Muscle layer of duodenum (tissue), 2 donors: Measurements from ENCODE around the gene SLC26A2.

ENCODE experiments used
- H3K27ac ChIP-seq: one replicate; pipeline ENCODE4 v1.7.0; 2013; ENCODE audit warnings: mild to moderate bottlenecking, low read length
- H3K27me3 ChIP-seq: one replicate; pipeline ENCODE4 v1.7.0; 2013; ENCODE audit warnings: low read depth, mild to moderate bottlenecking, control low read depth, low read length
- H3K36me3 ChIP-seq, 2 donors: one replicate each; pipeline ENCODE4 v1.7.0; 2013; ENCODE audit warnings: low read length in 2 of 2, control low read depth in 1 of 2, mild to moderate bottlenecking in 1 of 2; ENCODE audit not compliant: insufficient read depth in 2 of 2, control insufficient read depth in 1 of 2
- H3K4me1 ChIP-seq, 2 donors: one replicate each; pipeline ENCODE4 v1.7.0; 2013; ENCODE audit warnings: low read length in 2 of 2, mild to moderate bottlenecking in 2 of 2, control low read depth in 1 of 2, moderate library complexity in 1 of 2; ENCODE audit not compliant: insufficient read depth in 2 of 2, control insufficient read depth in 1 of 2
- H3K4me3 ChIP-seq, 2 donors: one replicate each; pipeline ENCODE4 v1.7.0; 2013; ENCODE audit warnings: low read length in 2 of 2, low read depth in 1 of 2, mild to moderate bottlenecking in 1 of 2
- H3K9me3 ChIP-seq, 2 donors: one replicate each; pipeline ENCODE4 v1.7.0; 2013; ENCODE audit warnings: low read length in 2 of 2, control low read depth in 1 of 2, mild to moderate bottlenecking in 1 of 2; ENCODE audit not compliant: control insufficient read depth in 1 of 2
- donor health status: healthy.

SLC26A2 gene

GRCh38 chr5:150014456-150014855 is 53.9 kb downstream of the SLC26A2 start:
- peaks cover 0 to 8% of the 10 kb centered on the region in 2 donors for H3K9me3 ChIP-seq
- H3K27me3 ChIP-seq, result no peaks in the 10 kb centered on the region
- peaks cover 68 to 83% of the 10 kb centered on the region in 2 donors for H3K36me3 ChIP-seq
- no peak overlapping the region for H3K27ac ChIP-seq
- H3K4me3 ChIP-seq, result no peak overlapping the region
- H3K4me1 ChIP-seq, result no peaks in the 10 kb centered on the region

GRCh38 chr5:150015415-150015814 is 54.9 kb downstream of the SLC26A2 start:
- Histone ChIP-seq H3K36me3 (peaks cover 68 to 83% of the 10 kb centered on the region in 2 donors), H3K27me3 (no peaks in the 10 kb centered on the region), H3K4me1 (no peaks in the 10 kb centered on the region), H3K9me3 (peaks cover 0 to 8% of the 10 kb centered on the region in 2 donors), H3K27ac (no peak overlapping the region), H3K4me3 (no peak overlapping the region)

GRCh38 chr5:150016537-150016936 is 56.0 kb downstream of the SLC26A2 start:
- no peaks in the 10 kb centered on the region for H3K27me3 ChIP-seq
- H3K36me3 ChIP-seq, result peaks cover 63 to 78% of the 10 kb centered on the region in 2 donors
- peaks cover 0 to 3% of the 10 kb centered on the region in 2 donors for H3K4me1 ChIP-seq
- H3K4me3 ChIP-seq, result no peak overlapping the region
- H3K27ac ChIP-seq, result no peak overlapping the region
- H3K9me3 ChIP-seq, result peaks cover 0 to 8% of the 10 kb centered on the region in 2 donors

- peaks cover 0 to 11% of the 10 kb centered on the region in 2 donors for H3K4me1 ChIP-seq
- H3K9me3 ChIP-seq, result peaks cover 0 to 8% of the 10 kb centered on the region in 2 donors
- no peaks in the 10 kb centered on the region for H3K27me3 ChIP-seq
- H3K27ac ChIP-seq, result no peak overlapping the region
- H3K36me3 ChIP-seq, result peaks cover 56 to 73% of the 10 kb centered on the region in 2 donors
- H3K4me3 ChIP-seq, result no peak overlapping the region
Measured at GRCh38 chr5:150017226-150018005, 56.9 kb downstream of the SLC26A2 start.

- peaks cover 51 to 65% of the 10 kb centered on the region in 2 donors for H3K36me3 ChIP-seq
- H3K4me3 ChIP-seq, result no peak overlapping the region
- H3K27me3 ChIP-seq, result no peaks in the 10 kb centered on the region
- H3K27ac ChIP-seq, result no peak overlapping the region
- H3K4me1 ChIP-seq, result peaks cover 0 to 18% of the 10 kb centered on the region in 2 donors
- H3K9me3 ChIP-seq, result peaks cover 0 to 3% of the 10 kb centered on the region in 2 donors
Measured at GRCh38 chr5:150020249-150020648, 59.7 kb downstream of the SLC26A2 start.

- Histone ChIP-seq H3K27ac (no peak overlapping the region), H3K4me3 (no peak overlapping the region), H3K27me3 (no peaks in the 10 kb centered on the region), H3K4me1 (peaks cover 0 to 18% of the 10 kb centered on the region in 2 donors), H3K9me3 (no peaks in the 10 kb centered on the region), H3K36me3 (peaks cover 49 to 58% of the 10 kb centered on the region in 2 donors)
Measured at GRCh38 chr5:150021491-150022157, 61.1 kb downstream of the SLC26A2 start.

- H3K4me1 ChIP-seq, result peaks cover 0 to 18% of the 10 kb centered on the region in 2 donors
- H3K27ac ChIP-seq, result no peak overlapping the region
- H3K4me3 ChIP-seq, result no peak overlapping the region
- no peaks in the 10 kb centered on the region for H3K9me3 ChIP-seq
- H3K27me3 ChIP-seq, result no peaks in the 10 kb centered on the region
- peaks cover 55 to 62% of the 10 kb centered on the region in 2 donors for H3K36me3 ChIP-seq
Measured at GRCh38 chr5:150022158-150022531, 61.6 kb downstream of the SLC26A2 start.

GRCh38 chr5:150022681-150023080 is 62.1 kb downstream of the SLC26A2 start:
- no peak overlapping the region for H3K27ac ChIP-seq
- H3K36me3 ChIP-seq, result peaks cover 55 to 66% of the 10 kb centered on the region in 2 donors
- H3K4me3 ChIP-seq, result no peak overlapping the region
- H3K4me1 ChIP-seq, result peaks cover 0 to 18% of the 10 kb centered on the region in 2 donors
- no peaks in the 10 kb centered on the region for H3K9me3 ChIP-seq
- H3K27me3 ChIP-seq, result no peaks in the 10 kb centered on the region

GRCh38 chr5:150023136-150023535 is 62.6 kb downstream of the SLC26A2 start:
- Histone ChIP-seq H3K27ac (no peak overlapping the region), H3K27me3 (no peaks in the 10 kb centered on the region), H3K4me1 (peaks cover 0 to 18% of the 10 kb centered on the region in 2 donors), H3K36me3 (peaks cover 53 to 65% of the 10 kb centered on the region in 2 donors), H3K4me3 (no peak overlapping the region), H3K9me3 (no peaks in the 10 kb centered on the region)

GRCh38 chr5:150024346-150024984 is 63.9 kb downstream of the SLC26A2 start:
- Histone ChIP-seq H3K27me3 (no peaks in the 10 kb centered on the region), H3K27ac (no peak overlapping the region), H3K4me1 (peaks cover 0 to 18% of the 10 kb centered on the region in 2 donors), H3K9me3 (no peaks in the 10 kb centered on the region), H3K4me3 (no peak overlapping the region), H3K36me3 (peaks cover 40 to 55% of the 10 kb centered on the region in 2 donors)

- H3K27me3 ChIP-seq, result no peaks in the 10 kb centered on the region
- H3K27ac ChIP-seq, result no peak overlapping the region
- no peak overlapping the region for H3K4me3 ChIP-seq
- H3K36me3 ChIP-seq, result peaks cover 38 to 44% of the 10 kb centered on the region in 2 donors
- peaks cover 0 to 14% of the 10 kb centered on the region in 2 donors for H3K4me1 ChIP-seq
- H3K9me3 ChIP-seq, result no peaks in the 10 kb centered on the region
Measured at GRCh38 chr5:150026682-150027172, 66.2 kb downstream of the SLC26A2 start.
